HFF-Myc (cell line): Measurements from ENCODE around the gene MYL12A.

ENCODE experiments used
- DNase-seq: peaks from one replicate; pipeline ENCODE4 v3.0.0-alpha.2; 2011; ENCODE audit warnings: low read depth; ENCODE audit errors: extremely low read depth
- H3K4me3 ChIP-seq: replicated peaks from 2 replicates; pipeline ENCODE4 v1.5.1; 2011; ENCODE audit warnings: low read depth, mild to moderate bottlenecking, control low read depth, low read length
- CTCF ChIP-seq: IDR thresholded peaks from 2 replicates; pipeline ENCODE4 v1.5.1; 2012; ENCODE audit warnings: mild to moderate bottlenecking, low read depth, low read length, control low read depth; ENCODE audit errors: missing control alignments

MYL12A gene

GRCh38 chr18:3283253-3283863 lies 35.8 kb downstream of the MYL12A start:
- no peak overlapping the region for H3K4me3 ChIP-seq
- no peak for DNase-seq
- TF ChIP-seq CTCF, result no peak

- H3K4me3 ChIP-seq, result no peak overlapping the region
- DNase-seq, result no peak
- TF ChIP-seq CTCF, result no peak
Observed at GRCh38 chr18:3283908-3284307, 36.3 kb downstream of the MYL12A start.

- no peak for DNase-seq
- H3K4me3 ChIP-seq, result no peak overlapping the region
- TF ChIP-seq CTCF, result no peak
Observed at GRCh38 chr18:3284501-3284900, 36.9 kb downstream of the MYL12A start.

GRCh38 chr18:3286159-3286558 lies 38.6 kb downstream of the MYL12A start:
- H3K4me3 ChIP-seq, result no peak overlapping the region
- DNase-seq, result no peak
- TF ChIP-seq CTCF, result no peak

GRCh38 chr18:3293196-3293951 lies 45.8 kb downstream of the MYL12A start:
- no peak overlapping the region for H3K4me3 ChIP-seq
- DNase-seq, result no peak
- TF ChIP-seq CTCF, result no peak

GRCh38 chr18:3294435-3295080 lies 47.0 kb downstream of the MYL12A start:
- no peak overlapping the region for H3K4me3 ChIP-seq
- no peak for DNase-seq
- no peak for TF ChIP-seq CTCF
